ENCODE measurements around the gene TBL1X.

DNA sequence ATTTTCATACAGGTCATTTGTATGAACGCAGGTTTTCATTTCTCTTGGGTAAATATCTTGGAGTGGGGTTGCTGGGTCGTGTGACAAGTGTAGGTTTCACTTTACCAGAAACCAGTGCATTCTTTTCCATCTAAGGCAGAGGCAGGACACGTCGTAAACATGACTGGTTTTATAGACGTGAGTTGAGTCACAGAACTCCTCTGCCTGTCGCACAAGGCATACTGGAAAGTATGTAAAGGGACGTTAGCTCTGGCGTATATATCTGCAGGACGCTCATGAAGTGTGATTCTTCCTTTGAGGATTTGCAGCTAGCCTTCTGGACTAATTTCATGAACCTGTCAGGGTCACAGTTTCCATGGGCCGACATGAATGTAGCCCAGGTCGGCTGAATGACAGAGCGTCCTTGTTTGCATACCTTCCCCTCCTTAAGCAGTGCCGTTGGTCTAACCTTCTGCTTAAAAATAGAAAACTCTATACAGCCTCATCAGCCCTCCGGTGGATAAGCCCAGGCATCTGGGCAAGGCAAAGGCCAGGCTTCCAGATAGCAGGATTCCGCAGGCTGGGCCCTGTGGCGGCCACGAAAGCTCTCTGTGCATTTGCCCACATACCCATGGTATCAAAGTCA is 194.8 kb downstream of the TBL1X start:
- TF ChIP-seq, protein P1, sequence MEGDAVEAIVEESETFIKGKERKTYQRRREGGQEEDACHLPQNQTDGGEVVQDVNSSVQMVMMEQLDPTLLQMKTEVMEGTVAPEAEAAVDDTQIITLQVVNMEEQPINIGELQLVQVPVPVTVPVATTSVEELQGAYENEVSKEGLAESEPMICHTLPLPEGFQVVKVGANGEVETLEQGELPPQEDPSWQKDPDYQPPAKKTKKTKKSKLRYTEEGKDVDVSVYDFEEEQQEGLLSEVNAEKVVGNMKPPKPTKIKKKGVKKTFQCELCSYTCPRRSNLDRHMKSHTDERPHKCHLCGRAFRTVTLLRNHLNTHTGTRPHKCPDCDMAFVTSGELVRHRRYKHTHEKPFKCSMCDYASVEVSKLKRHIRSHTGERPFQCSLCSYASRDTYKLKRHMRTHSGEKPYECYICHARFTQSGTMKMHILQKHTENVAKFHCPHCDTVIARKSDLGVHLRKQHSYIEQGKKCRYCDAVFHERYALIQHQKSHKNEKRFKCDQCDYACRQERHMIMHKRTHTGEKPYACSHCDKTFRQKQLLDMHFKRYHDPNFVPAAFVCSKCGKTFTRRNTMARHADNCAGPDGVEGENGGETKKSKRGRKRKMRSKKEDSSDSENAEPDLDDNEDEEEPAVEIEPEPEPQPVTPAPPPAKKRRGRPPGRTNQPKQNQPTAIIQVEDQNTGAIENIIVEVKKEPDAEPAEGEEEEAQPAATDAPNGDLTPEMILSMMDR (IDR thresholded peaks at IDR 0.05) = no peak
- TF ChIP-seq POLR2AphosphoS5 (IDR thresholded peaks at IDR 0.05) (no peak), POLR2A (IDR thresholded peaks at IDR 0.05) (no peak), EP300 (IDR thresholded peaks at IDR 0.05) (no peak)

Data from stomach (tissue), 4 donors.